ENCODE data around the gene RPA3.

The RPA3 gene

DNA sequence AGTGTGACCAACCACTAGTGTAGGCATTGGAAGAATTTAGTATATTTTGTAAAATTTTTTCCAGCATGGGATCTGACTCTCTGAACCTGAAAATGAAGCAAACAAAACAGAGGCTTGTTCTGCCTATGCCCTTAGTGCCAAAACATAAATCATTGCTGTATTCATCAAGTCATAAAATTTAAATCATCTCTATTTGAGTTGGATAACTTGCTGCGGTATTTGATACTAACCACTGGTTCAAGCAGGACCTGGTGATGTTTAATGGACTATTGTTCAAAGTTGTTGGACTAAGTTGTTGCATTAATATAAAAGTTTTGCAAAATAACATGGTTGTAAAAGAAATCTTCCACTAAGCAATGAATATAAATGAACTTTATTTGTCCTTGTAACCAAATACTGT is 19.8 kb upstream of the RPA3 start:
- TF ChIP-seq, protein P1, sequence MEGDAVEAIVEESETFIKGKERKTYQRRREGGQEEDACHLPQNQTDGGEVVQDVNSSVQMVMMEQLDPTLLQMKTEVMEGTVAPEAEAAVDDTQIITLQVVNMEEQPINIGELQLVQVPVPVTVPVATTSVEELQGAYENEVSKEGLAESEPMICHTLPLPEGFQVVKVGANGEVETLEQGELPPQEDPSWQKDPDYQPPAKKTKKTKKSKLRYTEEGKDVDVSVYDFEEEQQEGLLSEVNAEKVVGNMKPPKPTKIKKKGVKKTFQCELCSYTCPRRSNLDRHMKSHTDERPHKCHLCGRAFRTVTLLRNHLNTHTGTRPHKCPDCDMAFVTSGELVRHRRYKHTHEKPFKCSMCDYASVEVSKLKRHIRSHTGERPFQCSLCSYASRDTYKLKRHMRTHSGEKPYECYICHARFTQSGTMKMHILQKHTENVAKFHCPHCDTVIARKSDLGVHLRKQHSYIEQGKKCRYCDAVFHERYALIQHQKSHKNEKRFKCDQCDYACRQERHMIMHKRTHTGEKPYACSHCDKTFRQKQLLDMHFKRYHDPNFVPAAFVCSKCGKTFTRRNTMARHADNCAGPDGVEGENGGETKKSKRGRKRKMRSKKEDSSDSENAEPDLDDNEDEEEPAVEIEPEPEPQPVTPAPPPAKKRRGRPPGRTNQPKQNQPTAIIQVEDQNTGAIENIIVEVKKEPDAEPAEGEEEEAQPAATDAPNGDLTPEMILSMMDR (IDR thresholded peaks at IDR 0.05; ENCODE audit: control extremely low read depth, extremely low read depth, low read depth, missing control alignments), result no peak
- no peak for DNase-seq (ENCODE audit: extremely low spot score)
- CTCF ChIA-PET, result interaction anchor here (1.7 to 2.6 kb wide), 2 partner anchors 15 to 57 kb away, joined by 4 to 9 read pairs; no protein-coding TSS in a partner anchor
- POLR2A ChIA-PET, result no interaction called here

DNA sequence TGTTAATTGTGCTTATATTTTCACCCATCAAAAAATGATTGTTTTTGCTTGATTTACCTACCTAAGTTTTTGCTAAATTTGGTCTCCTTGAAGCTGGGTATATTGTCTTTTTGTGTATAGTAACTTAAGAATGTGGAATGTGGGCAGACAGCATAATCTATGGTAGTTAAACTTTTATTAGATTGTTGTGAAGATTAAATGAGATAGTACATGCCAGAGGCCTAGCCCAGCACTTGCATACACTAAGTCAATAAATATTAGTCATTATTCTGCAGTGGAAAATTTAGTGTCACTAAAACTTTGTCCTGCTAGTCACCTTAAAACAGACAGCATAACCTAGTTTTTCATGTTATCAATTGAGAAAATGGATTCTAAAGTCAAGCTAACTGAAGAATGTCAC is 19.3 kb upstream of the RPA3 start:
- TF ChIP-seq, protein P1 (IDR thresholded peaks at IDR 0.05; ENCODE audit: control extremely low read depth, extremely low read depth, low read depth, missing control alignments), result no peak
- no peak for DNase-seq (ENCODE audit: extremely low spot score)
- CTCF ChIA-PET, result interaction anchor here (1.0 to 1.4 kb wide), 2 partner anchors 8 to 18 kb away, joined by 3 to 4 read pairs; no protein-coding TSS in a partner anchor
- POLR2A ChIA-PET, result no interaction called here

GRCh38 chr7:7736671-7737070 is 18.3 kb upstream of the RPA3 start:
- CTCF ChIA-PET, result interaction anchor here (0.7 to 1.4 kb wide), 5 partner anchors 9 to 55 kb away, joined by 3 to 4 read pairs (median 4); no protein-coding TSS in a partner anchor
- TF ChIP-seq, protein P1 (IDR thresholded peaks at IDR 0.05; ENCODE audit: control extremely low read depth, extremely low read depth, low read depth, missing control alignments), result no peak
- POLR2A ChIA-PET, result no interaction called here
- no peak for DNase-seq (ENCODE audit: extremely low spot score)

- ChIA-PET CTCF (interaction anchor here (1.6 kb wide), 1 partner anchor 25 kb away, joined by 4 read pairs; no protein-coding TSS in a partner anchor), POLR2A (no interaction called here)
- DNase-seq (ENCODE audit: extremely low spot score), result no peak
- TF ChIP-seq, protein P1 (IDR thresholded peaks at IDR 0.05; ENCODE audit: control extremely low read depth, extremely low read depth, low read depth, missing control alignments), result no peak
Observed at GRCh38 chr7:7732621-7733281, 14.3 kb upstream of the RPA3 start.

- TF ChIP-seq, protein P1 (IDR thresholded peaks at IDR 0.05; ENCODE audit: control extremely low read depth, extremely low read depth, low read depth, missing control alignments), result no peak
- DNase-seq (ENCODE audit: extremely low spot score), result no peak
- POLR2A ChIA-PET, result no interaction called here
- CTCF ChIA-PET, result interaction anchor here (1.0 kb wide), 1 partner anchor 27 kb away, joined by 3 read pairs; no protein-coding TSS in a partner anchor
Observed at GRCh38 chr7:7731732-7732131, 13.3 kb upstream of the RPA3 start.

- POLR2A ChIA-PET, result no interaction called here
- TF ChIP-seq, protein P1 (IDR thresholded peaks at IDR 0.05; ENCODE audit: control extremely low read depth, extremely low read depth, low read depth, missing control alignments), result no peak
- CTCF ChIA-PET, result interaction anchor here (0.9 to 1.9 kb wide), 4 partner anchors 8 to 39 kb away, joined by 3 to 6 read pairs (median 4); no protein-coding TSS in a partner anchor
- DNase-seq (ENCODE audit: extremely low spot score), result no peak
Observed at GRCh38 chr7:7720750-7721621, 2.6 kb upstream of the RPA3 start.

Measured in GM10248 (cell line).